NCI-H1105 treated with DMSO at 0.1 percent for 48 hours (cell line): ENCODE data around the gene C2orf80.
"Not testable (repeated sequence)": the region's sequence is repeated elsewhere in the genome, so short reads cannot be mapped to it uniquely, and the experiment has no call there.

Source experiments
- DNase-seq: peaks from one replicate; lab custom pipeline; 2025; lab: John Stamatoyannopoulos, UW

C2orf80 gene

GRCh38 chr2:208135794-208136715 is 53.8 kb downstream of the C2orf80 start:
- DNase-seq, result no peak

GRCh38 chr2:208134928-208135586 is 54.8 kb downstream of the C2orf80 start:
- DNase-seq, result no peak

DNA sequence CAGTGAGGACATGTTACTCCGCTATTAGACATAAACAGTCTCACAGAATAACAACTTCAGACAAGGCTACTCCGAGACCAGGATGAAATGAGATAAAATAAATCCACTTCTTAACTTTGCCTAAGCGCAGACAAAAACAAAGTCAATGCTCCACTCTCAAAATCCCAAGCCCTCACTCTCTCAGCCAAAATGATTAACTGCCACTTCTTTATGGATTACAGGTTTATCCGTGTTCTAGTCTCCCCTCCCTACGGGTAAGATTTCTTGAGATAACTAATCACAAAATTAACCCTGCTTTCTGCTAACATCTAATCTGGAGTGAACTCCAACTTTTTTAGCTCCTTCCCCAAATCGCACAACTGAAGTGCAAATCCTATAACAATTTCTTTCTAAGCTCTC is 59.1 kb downstream of the C2orf80 start:
- no peak for DNase-seq

- no peak for DNase-seq
These were observed 59.8 kb downstream of the C2orf80 start, which contains the start of gene CRYGC for GRCh38 chr2:208129744-208130711. CRYGC (minus strand) TSS chr2:208129828; CDS start chr2:208129792, 36 bp downstream.

- DNase-seq, result no peak
These were observed 61.7 kb downstream of the C2orf80 start for GRCh38 chr2:208128136-208128535.

DNA sequence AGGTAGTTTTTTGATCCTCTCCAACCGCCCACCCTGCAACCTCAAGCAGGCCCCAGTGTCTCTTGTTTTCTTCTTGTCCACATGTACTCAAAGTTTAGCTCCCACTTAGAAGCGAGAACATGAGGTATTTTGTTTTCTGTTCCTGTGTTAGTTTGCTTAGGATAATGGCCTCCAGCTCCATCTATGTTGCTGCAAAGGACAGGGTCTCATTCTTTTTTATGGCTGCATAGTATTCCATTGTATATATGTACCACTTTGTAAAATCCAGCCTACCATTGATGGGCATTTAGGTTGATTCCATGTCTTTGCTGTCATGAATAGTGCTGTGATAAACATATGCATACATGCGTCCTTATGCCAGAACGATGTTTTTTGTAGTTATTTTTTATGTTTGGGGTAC is 62.7 kb downstream of the C2orf80 start:
- DNase-seq, result no peak

DNA sequence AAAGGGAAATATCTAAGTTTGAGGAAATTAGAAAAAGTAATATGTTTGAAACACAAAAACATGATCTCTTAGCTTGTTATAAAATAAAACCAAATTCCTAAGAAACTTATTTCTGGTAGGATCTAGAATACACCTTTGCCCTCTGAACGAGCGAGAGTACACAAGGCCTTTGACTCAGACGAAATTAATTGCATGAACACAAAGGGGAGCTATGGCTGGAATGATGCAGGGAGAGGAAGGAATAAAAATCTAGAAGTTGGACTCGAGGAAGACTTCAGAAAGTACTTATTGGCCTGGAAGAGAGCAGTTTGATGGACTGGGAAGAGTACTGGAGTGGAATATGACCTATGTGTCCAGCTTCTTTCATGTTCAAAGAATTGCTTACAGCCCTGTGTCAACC is 64.6 kb downstream of the C2orf80 start:
- no peak for DNase-seq

DNA sequence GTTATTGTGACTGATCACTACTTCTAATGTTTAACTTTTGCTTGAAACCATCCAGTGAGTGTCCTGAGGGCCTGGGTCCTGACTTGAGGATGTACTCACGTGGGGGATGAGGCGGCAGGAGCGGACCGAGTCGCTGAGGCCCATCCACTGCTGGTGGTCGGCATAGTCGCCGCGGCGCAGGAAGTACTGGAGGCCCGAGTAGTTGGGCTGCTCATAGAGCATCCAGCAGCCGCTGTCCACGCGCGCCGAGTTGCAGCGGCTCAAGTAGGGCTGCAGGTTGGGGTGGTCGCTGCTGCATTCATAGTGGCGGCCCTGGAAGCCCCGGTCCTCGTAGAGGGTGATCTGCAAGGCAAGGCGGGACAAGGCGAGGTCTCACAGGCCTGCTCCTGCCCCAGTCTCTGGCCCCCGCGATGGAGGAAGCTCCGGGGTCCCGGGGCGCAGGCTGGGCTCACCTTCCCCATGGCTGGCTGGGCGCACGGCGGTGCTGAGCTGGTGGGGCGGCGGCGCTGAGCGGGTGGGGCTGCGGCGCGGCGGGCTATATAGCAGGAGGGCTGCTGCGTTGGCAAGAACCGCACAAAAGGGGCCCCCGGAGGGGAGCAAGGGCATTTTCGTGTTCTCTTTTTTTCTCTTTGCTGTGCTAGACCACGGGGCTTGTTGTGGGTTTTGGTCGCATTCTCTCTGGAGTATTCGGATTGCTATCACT is 65.7 kb downstream of the C2orf80 start, which contains the start of gene CRYGD:
TSS of gene CRYGD (minus strand) at position 512 of the 703 bp plus-strand sequence. CDS start at position 461, 51 bp downstream.
- not testable (repeated sequence) for DNase-seq

DNA sequence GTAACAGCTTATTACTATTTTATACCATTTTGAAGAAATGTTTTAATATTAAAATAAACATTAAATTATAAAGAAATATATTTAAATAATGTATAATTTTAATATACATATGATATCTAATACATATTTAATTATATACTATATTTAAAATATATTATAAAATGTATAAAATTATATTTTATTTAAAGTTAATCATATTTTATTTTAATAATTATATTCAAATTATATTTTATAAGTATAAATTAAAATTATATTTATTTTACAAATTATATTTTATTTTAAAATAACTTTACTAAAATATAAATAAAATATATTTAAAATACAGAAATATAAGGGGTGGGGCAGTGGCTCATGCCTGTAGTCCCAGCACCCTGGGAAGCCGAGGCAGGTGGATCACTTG is 67.6 kb downstream of the C2orf80 start:
- DNase-seq, result no peak

GRCh38 chr2:208118918-208119317 is 70.9 kb downstream of the C2orf80 start:
- DNase-seq, result no peak

DNA sequence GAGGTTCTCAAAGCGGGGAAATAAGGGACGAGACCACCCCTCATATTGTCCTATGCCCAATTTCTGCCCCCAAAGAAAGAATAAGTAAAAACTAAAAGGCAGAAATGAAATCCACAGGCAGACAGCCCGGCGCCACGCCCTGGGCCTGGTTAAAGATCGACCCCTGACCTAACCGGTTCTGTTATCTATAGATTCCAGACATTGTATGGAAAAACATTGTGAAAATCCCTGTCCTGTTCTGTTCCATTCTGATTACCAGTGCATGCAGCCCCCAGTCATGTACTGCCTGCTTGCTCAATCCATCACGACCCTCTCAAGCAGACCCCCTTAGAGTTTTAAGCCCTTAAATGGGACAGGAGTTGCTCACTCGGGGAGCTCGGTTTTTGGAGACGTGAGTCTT is 72.4 kb downstream of the C2orf80 start:
- not testable (repeated sequence) for DNase-seq
